ENCODE results near the gene HYAL3. TPM values are rescaled to one million over a fixed set of nuclear protein-coding genes. Genes with fewer than 3 reads are reported as not detected.
A peak's percentile ranks its signal among the peaks of the same experiment; 100 is the strongest.
"Not testable (repeated sequence)": the region's sequence is repeated elsewhere in the genome, so short reads cannot be mapped to it uniquely, and the experiment has no call there.

HYAL3 gene
- total and polyA plus RNA-seq, 8 donors, result 0.46 to 2.1 (median 0.77) TPM

- 2 to 3% methylated on average over 20 to 25 of the region's 25 CpGs for WGBS, 2 donors
- TF ChIP-seq, protein P1, sequence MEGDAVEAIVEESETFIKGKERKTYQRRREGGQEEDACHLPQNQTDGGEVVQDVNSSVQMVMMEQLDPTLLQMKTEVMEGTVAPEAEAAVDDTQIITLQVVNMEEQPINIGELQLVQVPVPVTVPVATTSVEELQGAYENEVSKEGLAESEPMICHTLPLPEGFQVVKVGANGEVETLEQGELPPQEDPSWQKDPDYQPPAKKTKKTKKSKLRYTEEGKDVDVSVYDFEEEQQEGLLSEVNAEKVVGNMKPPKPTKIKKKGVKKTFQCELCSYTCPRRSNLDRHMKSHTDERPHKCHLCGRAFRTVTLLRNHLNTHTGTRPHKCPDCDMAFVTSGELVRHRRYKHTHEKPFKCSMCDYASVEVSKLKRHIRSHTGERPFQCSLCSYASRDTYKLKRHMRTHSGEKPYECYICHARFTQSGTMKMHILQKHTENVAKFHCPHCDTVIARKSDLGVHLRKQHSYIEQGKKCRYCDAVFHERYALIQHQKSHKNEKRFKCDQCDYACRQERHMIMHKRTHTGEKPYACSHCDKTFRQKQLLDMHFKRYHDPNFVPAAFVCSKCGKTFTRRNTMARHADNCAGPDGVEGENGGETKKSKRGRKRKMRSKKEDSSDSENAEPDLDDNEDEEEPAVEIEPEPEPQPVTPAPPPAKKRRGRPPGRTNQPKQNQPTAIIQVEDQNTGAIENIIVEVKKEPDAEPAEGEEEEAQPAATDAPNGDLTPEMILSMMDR (IDR thresholded peaks at IDR 0.05), result peak; percentile 92 to 98 (median 97)
- no peaks in the 10 kb centered on the region for H3K36me3 ChIP-seq
- intact Hi-C loops (cut with DNase I), result no loop called here
- no peaks in the 10 kb centered on the region for H3K9me3 ChIP-seq
- peak; percentile 90 to 91 (median 90) for ATAC-seq
- peaks cover 0 to 24% (median 5%) of the 10 kb centered on the region in 3 donors for H3K4me1 ChIP-seq
- DNase-seq, result peak; percentile 79 to 99 (median 91)
- H3K27me3 ChIP-seq, result no peaks in the 10 kb centered on the region
- H3K4me3 ChIP-seq, result peak overlapping the region in 3 of 4 donors; percentile 9 to 56 (median 40)
- FAIRE-seq, result no peak
- peak overlapping the region; percentile 18 to 73 (median 56) for H3K27ac ChIP-seq
Measured at GRCh38 chr3:50245831-50246516, 53.2 kb downstream of the HYAL3 start.

- DNase-seq (peak in 1 of 6 donors; percentile 69), FAIRE-seq (no peak)
- peak overlapping the region in 1 of 4 donors; percentile 56 for H3K4me3 ChIP-seq
Measured at GRCh38 chr3:50245251-50245745, 53.9 kb downstream of the HYAL3 start.

DNA sequence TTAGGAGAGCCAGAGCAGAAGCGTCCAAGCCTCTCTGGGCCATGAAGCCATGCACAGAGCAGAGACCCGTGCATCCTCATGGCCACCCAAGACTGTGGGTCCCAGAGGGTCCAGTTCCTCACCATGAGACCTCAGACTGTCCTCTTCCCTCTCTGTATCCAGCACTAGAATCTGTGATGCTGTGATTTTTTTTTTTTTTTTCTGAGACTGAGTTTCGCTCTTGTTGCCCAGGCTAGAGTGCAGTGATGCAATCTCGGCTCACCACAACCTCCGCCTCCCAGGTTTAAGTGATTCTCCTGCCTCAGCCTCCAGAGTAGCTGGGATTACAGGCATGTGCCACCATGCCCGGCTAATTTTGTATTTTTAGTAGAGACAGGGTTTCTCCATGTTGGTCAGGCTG is 54.4 kb downstream of the HYAL3 start:
- H3K9me3 ChIP-seq; H3K36me3 ChIP-seq; FAIRE-seq; H3K27me3 ChIP-seq; H3K4me3 ChIP-seq; DNase-seq; intact Hi-C loops (cut with DNase I); ATAC-seq: not testable (repeated sequence)
- WGBS, 2 donors, result 79 to 82% methylated on average over 6 of the region's 6 CpGs
- Histone ChIP-seq H3K27ac (peak overlapping the region in 2 of 4 donors; percentile 80 to 81), H3K4me1 (peaks cover 0 to 24% (median 5%) of the 10 kb centered on the region in 3 donors)

More at GRCh38 chr3:50245251-50245745, 53.9 kb downstream of the HYAL3 start:
- intact Hi-C loops (cut with DNase I), result no loop called here
- H3K9me3 ChIP-seq, result no peaks in the 10 kb centered on the region
- TF ChIP-seq, protein P1 (IDR thresholded peaks at IDR 0.05), result no peak
- 74 to 80% methylated on average over 16 of the region's 16 CpGs for WGBS, 2 donors
- H3K36me3 ChIP-seq, result no peaks in the 10 kb centered on the region
- no peaks in the 10 kb centered on the region for H3K27me3 ChIP-seq
- no peak for ATAC-seq
- H3K4me1 ChIP-seq, result peaks cover 0 to 24% (median 5%) of the 10 kb centered on the region in 3 donors
- peak overlapping the region; percentile 18 to 73 (median 56) for H3K27ac ChIP-seq

DNA sequence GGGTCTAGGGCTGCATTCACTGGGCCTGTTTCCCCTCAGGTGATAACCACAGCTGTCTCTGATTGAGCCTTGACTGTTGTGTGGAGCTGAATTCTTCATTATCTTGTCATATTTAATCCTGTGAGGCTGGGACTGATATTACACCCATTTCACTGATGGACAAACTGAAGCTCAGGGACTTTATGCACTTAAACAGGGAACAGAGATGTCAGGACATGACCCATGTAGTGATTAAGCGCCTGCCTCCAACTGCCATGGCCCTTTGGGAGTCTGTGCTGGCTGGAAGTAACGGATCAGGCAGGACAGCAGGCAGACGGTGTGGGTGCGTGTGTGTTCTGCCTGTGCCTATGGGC is 55.7 kb downstream of the HYAL3 start:
- no peak for FAIRE-seq
- intact Hi-C loops (cut with DNase I), result no loop called here
- TF ChIP-seq, protein P1 (IDR thresholded peaks at IDR 0.05), result no peak
- ATAC-seq, result no peak
- WGBS, 2 donors, result 86 to 91% methylated on average over 4 of the region's 4 CpGs
- Histone ChIP-seq H3K36me3 (no peaks in the 10 kb centered on the region), H3K27me3 (no peaks in the 10 kb centered on the region), H3K9me3 (no peaks in the 10 kb centered on the region), H3K4me1 (peaks cover 5 to 31% (median 6%) of the 10 kb centered on the region in 3 donors), H3K4me3 (no peak overlapping the region), H3K27ac (peak overlapping the region in 3 of 4 donors; percentile 8 to 81 (median 80))
- DNase-seq, result no peak

DNA sequence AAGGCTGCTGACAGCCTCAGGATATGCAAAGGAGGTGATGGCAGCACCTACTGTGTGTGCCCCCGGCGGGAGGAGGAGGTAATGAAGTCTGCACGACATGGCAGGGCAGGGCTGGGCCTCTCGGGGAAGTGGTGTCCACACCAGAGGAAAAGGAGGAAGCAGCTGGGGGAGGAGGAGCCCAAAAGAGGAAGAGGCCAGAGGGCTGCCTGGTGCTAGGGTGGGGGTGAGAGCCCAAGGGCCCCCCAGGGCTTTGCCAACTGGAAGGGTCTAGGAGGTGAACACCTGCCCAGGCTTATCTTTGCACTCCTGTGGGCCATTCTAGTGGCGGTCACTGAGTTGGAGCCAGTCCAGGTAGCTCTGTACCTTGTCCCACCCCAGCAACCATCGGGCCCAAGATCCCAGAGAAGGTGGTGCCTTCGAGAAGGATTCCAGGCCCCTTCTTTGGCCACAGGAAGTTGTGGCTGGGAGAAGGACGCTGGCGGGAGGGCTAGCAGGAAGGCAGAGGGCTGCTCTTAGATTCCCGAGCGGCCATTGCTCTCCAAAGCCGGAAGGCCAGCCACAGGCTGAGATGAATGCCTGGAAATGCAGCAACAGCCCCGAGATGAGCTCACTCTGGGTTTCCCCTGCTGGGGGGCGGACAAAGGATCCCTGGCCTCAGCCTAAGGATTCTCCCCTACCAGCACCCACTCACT is 56.2 kb downstream of the HYAL3 start:
- TF ChIP-seq, protein P1 (IDR thresholded peaks at IDR 0.05), result no peak
- DNase-seq (peak in 2 of 6 donors; percentile 69 to 72), ATAC-seq (peak in 2 of 4 donors; percentile 21 to 22), FAIRE-seq (no peak)
- Histone ChIP-seq H3K36me3 (no peaks in the 10 kb centered on the region), H3K27me3 (no peaks in the 10 kb centered on the region), H3K9me3 (no peaks in the 10 kb centered on the region), H3K4me1 (peaks cover 5 to 35% (median 11%) of the 10 kb centered on the region in 3 donors), H3K4me3 (no peak overlapping the region), H3K27ac (peak overlapping the region in 3 of 4 donors; percentile 8 to 81 (median 80))
- WGBS, 2 donors, result 53 to 60% methylated on average over 13 to 14 of the region's 14 CpGs
- intact Hi-C loops (cut with DNase I), result no loop called here

Data from pancreas (tissue), 10 donors.